HL-60/S4 (cell line): Measurements from ENCODE around the gene CORO7.
"Not testable (repeated sequence)": the region's sequence is repeated elsewhere in the genome, so short reads cannot be mapped to it uniquely, and the experiment has no call there.

Experiments used
- in situ Hi-C: fragments of 300-500 bp; cut with MboI; formaldehyde crosslinking; loops from 2 replicates; pipeline ENCODE4 v1.14.3; 2022; ENCODE audit warnings: low sequenced_read_pairs

The CORO7 gene

GRCh38 chr16:4358831-4359561, 57.4 kb downstream of the CORO7 start:
- in situ Hi-C loops = no loop called here

GRCh38 chr16:4358236-4358635, 58.2 kb downstream of the CORO7 start:
- in situ Hi-C loops = no loop called here

- in situ Hi-C loops = no loop called here
These were observed 59.6 kb downstream of the CORO7 start for GRCh38 chr16:4356820-4357219.

DNA sequence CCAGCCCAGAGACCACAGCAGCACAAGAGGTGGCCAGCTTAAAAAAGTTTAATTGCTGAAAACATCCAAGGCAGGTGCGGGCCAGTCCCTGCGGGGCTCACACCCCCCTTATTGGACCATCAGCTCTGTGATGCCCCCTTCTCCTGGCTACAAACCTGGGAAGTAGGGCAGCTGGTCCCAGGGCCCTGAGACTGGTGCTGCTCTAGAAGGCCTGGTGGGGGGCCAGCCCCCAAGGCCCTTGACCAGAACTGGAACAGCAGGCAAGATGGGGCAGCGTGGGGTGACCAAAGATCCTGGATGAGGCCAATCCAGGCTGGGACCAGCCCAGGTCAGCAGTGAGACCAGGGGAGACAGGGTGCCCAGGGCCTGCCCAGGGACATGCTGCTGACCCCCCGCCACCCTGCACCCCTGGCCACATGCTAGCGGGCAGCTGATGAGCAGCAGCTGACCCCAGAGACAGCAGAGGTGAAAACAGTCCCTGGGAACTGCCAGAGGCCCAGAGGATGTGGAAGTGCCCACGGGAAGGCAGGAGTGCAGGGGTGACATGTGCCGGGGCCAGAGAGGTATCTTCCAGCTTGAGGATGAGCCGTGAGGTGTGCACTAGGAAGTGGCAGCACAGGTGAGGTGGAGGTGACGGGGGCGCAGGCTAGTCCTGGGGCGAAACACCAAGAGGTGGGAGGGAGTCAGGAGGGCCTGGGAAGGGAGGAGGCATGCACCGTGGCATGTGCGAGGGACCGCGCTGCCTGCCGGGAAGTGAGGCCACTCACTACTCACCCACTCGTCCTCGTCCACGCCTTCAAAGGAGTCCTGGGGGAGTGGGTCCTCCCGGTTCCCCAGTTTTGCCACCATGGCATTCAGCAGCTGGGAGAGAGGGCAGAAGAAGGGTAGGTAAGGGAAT, 61.6 kb downstream of the CORO7 start:
- in situ Hi-C loops = no loop called here

DNA sequence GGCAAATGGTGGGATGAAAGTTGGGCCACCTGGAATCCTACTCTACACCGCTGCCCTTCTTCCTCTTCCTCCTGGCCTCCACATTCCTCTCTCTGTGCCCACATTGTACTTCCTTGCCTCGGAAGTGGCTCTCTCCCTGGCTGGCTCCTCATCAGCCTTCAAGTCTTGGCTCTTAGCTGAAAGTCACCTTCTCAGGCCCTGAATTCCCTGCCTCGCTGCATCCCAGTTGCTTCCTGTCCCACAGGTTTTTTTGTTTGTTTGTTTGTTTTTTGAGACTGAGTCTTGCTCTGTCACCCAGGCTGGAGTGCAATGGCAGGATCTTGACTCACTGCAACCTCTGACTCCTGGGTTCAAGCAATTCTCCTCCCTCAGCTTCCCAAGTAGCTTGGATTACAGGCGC, 62.7 kb downstream of the CORO7 start:
- in situ Hi-C loops = no loop called here

- in situ Hi-C loops = no loop called here
These were observed 63.6 kb downstream of the CORO7 start for GRCh38 chr16:4352843-4353242.

- in situ Hi-C loops = no loop called here
These were observed 64.5 kb downstream of the CORO7 start for GRCh38 chr16:4351880-4352279.

DNA sequence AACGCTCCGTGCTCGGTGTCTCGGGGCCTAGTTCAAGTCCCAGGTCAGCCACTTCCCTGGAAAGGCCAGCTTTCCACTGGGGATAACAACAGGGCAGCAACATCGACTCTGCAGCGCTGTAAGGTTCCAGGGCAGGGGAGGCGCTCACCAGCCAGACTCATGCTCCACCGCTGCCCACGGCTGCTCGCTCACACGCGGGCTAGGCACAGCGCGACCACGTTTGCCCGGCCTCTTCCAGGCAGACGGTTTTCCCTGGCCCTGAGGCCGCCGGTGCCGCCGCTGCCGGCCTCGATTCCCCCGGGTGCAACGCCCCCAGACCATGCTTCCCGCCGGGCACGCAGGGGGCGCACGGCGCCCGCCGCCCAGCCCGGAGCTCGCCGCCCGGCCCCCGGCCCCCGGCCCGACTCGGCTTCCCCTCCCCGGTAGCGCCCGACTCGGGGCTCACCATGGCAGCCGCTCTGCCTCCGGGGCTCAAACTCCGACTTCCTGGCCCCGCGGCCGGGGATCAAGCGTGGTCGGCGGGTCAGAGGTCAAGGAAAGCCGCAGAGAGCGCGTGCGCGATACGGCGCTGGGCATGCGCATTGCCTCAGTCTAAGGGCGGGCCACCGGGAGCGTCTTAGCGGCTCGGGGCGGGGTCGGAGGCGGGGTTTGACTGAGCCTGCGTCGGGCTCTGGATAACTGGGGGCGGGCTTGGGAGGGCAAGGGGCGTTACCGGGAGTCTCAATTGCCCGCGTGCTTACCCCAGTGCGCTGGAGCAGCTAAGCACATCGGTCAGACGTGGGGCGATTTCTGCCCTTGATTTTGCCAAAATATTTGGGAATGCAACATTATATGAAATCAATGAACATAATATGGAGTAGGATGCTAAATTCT, 65.4 kb downstream of the CORO7 start, which contains the start of gene PAM16:
Gene PAM16 (minus strand): TSS at position 535 of the 873 bp plus-strand sequence. CDS start 87 bp downstream, at position 448.
- in situ Hi-C loops = no loop called here

DNA sequence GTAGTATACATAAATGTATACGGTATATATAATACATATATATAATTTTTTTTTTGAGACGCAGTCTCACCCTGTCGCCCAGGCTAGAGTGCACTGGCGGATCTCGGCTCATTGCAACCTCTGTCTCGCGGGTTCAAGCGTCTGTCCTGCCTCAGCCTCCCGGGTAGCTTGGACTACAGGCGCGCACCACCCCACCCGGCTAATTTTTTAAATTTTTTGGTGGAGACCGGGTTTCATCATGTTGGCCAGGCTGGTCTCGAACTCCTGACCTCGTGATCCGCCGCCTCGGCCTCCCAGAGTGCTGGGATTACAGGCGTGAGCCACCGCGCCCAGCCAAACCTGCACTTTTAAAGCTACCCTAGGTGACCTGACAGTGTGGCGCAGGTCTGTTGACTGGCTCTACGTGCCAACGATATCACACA, 66.0 kb downstream of the CORO7 start:
- in situ Hi-C loops = no loop called here

DNA sequence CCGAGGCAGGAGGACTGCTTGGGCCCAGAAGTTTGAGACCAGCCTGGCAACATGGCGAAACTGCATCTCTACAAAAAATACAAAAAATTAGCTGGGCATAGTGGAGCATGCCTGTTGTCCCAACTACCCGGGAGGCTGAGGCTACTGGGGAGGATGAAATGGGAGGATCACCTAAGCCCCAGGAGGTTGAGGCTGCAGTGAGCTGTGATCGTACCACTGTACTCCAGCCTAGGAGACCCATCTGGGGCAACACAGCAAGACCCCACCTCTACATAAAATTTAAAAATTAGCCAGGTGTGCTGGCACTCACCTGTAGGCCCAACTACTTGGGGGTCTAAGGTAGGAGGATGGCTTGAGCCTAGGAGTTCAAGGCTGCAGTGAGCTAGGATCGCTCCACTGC, 67.1 kb downstream of the CORO7 start:
- in situ Hi-C loops = no loop called here

- in situ Hi-C loops = no loop called here
These were observed 68.5 kb downstream of the CORO7 start for GRCh38 chr16:4347765-4348509.

DNA sequence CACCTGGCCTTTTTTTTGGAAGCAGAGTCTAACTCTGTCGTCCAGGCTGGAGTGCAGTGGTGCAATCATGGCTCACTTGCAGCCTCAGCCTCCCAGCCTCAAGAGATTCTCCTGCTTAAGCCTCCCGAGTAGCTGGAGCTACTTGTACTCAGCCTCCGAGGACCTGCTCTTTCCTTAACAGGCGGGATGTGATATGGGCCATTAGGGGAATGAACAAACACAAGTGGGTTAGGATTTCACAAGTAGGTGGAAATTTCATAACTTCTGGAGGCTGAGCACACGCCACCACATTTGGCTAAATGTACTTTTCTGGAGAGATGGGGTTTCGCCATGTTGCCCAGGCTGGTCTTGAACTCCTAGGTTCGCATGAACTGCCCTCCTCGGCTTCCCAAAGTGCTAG, 69.4 kb downstream of the CORO7 start:
- in situ Hi-C loops = no loop called here

DNA sequence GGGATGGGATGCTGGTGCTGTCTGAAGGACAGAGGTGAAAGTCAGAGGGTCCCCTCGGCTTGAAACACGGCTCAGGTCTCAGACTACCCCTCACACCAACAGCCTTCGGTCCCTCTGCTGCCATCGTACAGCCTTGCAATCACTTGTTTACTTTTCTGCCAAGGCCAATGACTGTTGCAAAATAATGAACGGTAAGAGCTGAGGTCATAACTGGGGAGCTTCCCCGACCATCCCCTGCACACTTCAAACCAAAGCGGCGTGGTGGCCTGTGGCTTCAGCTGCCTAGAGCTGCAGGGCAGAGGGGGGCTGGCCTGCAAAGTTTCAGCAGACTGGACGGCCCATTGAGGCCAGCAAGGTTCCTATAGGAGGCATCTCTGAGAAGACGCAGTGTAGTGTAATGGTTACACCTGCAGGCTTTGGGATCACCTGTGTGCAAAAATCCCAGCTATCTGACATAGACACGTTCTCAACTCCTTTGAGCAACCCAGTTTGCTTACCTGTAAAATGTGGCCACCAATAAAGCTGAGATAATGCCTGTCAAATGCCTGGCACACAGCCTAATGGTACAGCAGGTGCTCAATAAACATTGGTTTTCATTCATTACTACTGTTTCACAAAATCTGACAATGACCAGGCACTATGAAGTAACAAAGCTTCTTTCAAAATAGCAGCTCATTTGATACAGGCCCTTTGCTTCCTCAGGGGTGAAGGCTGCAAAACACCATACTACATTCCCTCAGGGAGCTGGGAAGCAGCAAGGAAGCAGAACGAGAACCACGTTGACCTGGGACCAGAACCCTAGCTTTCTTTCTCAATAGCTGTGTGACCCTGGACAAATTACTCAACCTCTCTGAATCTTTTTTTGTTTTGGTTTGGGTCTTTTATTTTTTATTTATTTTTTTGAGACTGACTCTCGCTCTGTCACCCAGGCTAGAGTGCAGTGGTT, 70.3 kb downstream of the CORO7 start:
- in situ Hi-C loops = no loop called here

GRCh38 chr16:4344983-4345835, 71.2 kb downstream of the CORO7 start:
- in situ Hi-C loops = no loop called here

GRCh38 chr16:4344300-4344982, 72.0 kb downstream of the CORO7 start:
- in situ Hi-C loops = not testable (repeated sequence)

DNA sequence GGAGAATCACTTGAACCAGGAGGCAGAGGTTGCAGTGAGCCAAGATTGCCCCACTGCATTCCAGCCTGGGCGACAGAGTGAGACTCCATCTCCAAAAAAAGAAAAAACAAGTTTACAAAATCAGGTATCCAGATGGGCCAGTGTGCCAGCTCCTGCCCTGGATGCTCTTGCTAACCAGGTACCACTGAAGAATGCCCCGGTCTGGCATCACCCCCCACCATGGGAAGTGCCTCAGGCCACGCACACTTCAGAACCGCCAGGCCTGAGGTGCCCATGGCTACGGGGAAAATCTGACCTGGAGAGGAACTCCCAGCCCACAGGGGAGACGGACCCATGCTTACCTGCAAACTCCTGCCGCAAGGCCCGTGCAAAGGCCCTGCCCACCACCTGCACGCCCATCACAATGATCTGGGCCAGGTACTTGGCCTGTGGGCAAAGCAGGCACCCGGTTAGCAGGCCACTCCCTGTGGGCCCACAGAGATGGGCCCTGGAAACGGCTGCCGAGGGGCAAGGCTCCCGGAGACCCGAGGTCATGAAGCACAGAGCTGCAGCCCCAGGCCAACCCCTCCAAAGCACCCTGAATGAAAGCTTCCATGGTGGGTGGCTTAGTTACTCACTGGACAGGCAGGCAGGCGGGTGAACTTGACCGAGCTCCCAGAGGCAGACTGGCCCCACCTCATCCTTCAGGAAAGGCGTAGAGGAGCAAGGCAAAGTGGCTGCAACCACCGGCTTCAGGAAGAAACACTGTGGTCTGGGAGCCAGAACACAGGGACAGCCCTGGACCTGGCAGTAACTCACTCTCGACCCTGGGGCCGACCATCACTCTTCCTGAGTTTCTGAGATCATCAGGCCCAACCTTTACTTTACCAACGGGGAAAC, 73.3 kb downstream of the CORO7 start:
- in situ Hi-C loops = no loop called here

DNA sequence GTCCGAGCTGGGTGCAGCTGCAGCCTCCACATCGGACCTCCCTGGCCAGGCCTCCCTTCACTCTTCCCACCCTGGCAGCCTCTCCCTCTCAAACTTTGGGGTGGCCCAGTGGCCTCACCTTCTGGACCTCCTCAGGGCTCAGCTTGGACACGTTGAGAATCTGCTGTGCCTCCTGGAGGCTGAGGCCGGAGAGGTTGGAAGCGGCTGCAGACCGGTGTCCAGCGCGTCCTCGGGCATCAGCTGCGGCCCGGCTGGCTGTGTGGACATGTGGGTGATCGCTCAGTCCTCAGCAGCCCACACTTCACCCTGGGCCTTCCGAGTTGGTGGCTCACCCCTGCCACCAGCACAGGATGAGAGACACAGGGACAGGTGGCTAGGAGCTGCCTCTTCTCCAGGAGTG, 75.1 kb downstream of the CORO7 start:
- in situ Hi-C loops = no loop called here
